Body of pancreas (tissue), 4 donors: Measurements from ENCODE around the gene CD52. TPM values are rescaled to one million over a fixed set of nuclear protein-coding genes. Genes with fewer than 3 reads are reported as not detected.

ENCODE experiments used
- ATAC-seq: fragments of 150-250 bp; one replicate; pipeline ENCODE4 v1.9.1; 2016
- DNase-seq, 4 donors: peaks; one replicate each; pipeline ENCODE4 v3.0.0-alpha.2; 2019
- H3K27ac ChIP-seq, 4 donors: fragments of 200-600 bp; sonication (generic); 1 replicate in 3 of 4; 2 replicates in 1 of 4; pipeline versions ENCODE4 v1.5.1 to v1.6.1; 2016 to 2019; ENCODE audit warnings: mild to moderate bottlenecking in 1 of 4, mixed read lengths in 1 of 4, moderate library complexity in 1 of 4
- H3K27me3 ChIP-seq, 2 donors: fragments of 200-600 bp; sonication (generic); one replicate each; pipeline ENCODE4 v1.6.0; 2016; ENCODE audit warnings: mild to moderate bottlenecking in 1 of 2
- H3K36me3 ChIP-seq, 2 donors: fragments of 200-600 bp; sonication (generic); replicated peaks in 1 of 2; 2 replicates each; pipeline ENCODE4 v1.5.1; 2016; ENCODE audit warnings: low read depth in 2 of 2; ENCODE audit not compliant: insufficient read depth in 1 of 2
- H3K4me1 ChIP-seq: fragments of 200-600 bp; sonication (generic); one replicate; pipeline ENCODE4 v1.6.0; 2016
- H3K4me3 ChIP-seq, 2 donors: fragments of 200-600 bp; sonication (generic); 1 replicate in 1 of 2; 2 replicates in 1 of 2; pipeline ENCODE4 v1.5.1; 2016 to 2019
- H3K9me3 ChIP-seq, 3 donors: fragments of 200-600 bp; sonication (generic); 1 replicate in 2 of 3; 2 replicates in 1 of 3; pipeline ENCODE4 v1.5.1; 2016
- CTCF ChIP-seq, 7 experiments: fragments of 450-650 bp in 4 of 7; fragments of 200-600 bp in 3 of 7; sonication (generic) in 3 of 7; IDR thresholded peaks; one replicate each; pipeline ENCODE4 v1.5.1; 2016 to 2019; ENCODE audit warnings: antibody characterized with exemption in 7 of 7
- POLR2A ChIP-seq, 3 donors: fragments of 450-650 bp; IDR thresholded peaks; one replicate each; pipeline ENCODE4 v1.6.1; 2016; ENCODE audit warnings: antibody characterized with exemption in 3 of 3, mild to moderate bottlenecking in 2 of 3
- WGBS, 2 donors: methylation state at CpG; one replicate each; pipeline ENCODE4 v1.1.5; 2017; 5-methylcytosine and 5-hydroxymethylcytosine counted together
- intact Hi-C: fragments of 100-400 bp; cut with DNase I; formaldehyde crosslinking; loops from one replicate; pipeline ENCODE4 v1.15.1; 2023
- total RNA-seq, 2 donors: library from RNA; depleted of rRNA; stranded (reverse); fragments of >200 nt; gene quantifications; one replicate each; pipeline ENCODE4 v1.1.0, GENCODE V29; 2016

CD52 gene
- total RNA-seq, 2 donors from 2014 or later = not detected

- DNase-seq (no peak), ATAC-seq (no peak)
- Histone ChIP-seq H3K9me3 (no peaks in the 10 kb centered on the region), H3K4me1 (peaks cover 18% of the 10 kb centered on the region), H3K27ac (no peak overlapping the region), H3K36me3 (no peaks in the 10 kb centered on the region), H3K4me3 (no peak overlapping the region), H3K27me3 (peaks cover 6 to 17% of the 10 kb centered on the region in 2 donors)
- 65 to 91% methylated on average over 3 to 5 of the region's 5 CpGs for WGBS, 2 donors
- TF ChIP-seq CTCF (IDR thresholded peaks at IDR 0.05) (no peak), POLR2A (IDR thresholded peaks at IDR 0.05) (no peak)
- intact Hi-C loops = no loop called here
Observed at GRCh38 chr1:26356106-26356505, 38.3 kb downstream of the CD52 start.

GRCh38 chr1:26357121-26357602, 39.4 kb downstream of the CD52 start:
- Histone ChIP-seq H3K4me1 (peaks cover 18% of the 10 kb centered on the region), H3K27me3 (peaks cover 6 to 17% of the 10 kb centered on the region in 2 donors), H3K9me3 (no peaks in the 10 kb centered on the region), H3K27ac (no peak overlapping the region), H3K4me3 (no peak overlapping the region), H3K36me3 (no peaks in the 10 kb centered on the region)
- ATAC-seq = no peak
- intact Hi-C loops = no loop called here
- TF ChIP-seq POLR2A (IDR thresholded peaks at IDR 0.05) (no peak), CTCF (IDR thresholded peaks at IDR 0.05) (no peak)
- 52 to 81% methylated on average over 7 to 10 of the region's 10 CpGs for WGBS, 2 donors
- no peak for DNase-seq

- peaks cover 6 to 17% of the 10 kb centered on the region in 2 donors for H3K27me3 ChIP-seq
- no peak overlapping the region for H3K27ac ChIP-seq
- 25 to 34% methylated on average over 15 of the region's 15 CpGs for WGBS, 2 donors
- no peaks in the 10 kb centered on the region for H3K9me3 ChIP-seq
- H3K4me3 ChIP-seq = no peak overlapping the region
- peaks cover 21% of the 10 kb centered on the region for H3K4me1 ChIP-seq
- TF ChIP-seq CTCF (IDR thresholded peaks at IDR 0.05) (no peak), POLR2A (IDR thresholded peaks at IDR 0.05) (no peak)
- intact Hi-C loops = no loop called here
- H3K36me3 ChIP-seq = no peaks in the 10 kb centered on the region
- DNase-seq (peak; percentile 45 to 58 (median 48)), ATAC-seq (peak; percentile 69)
Observed at GRCh38 chr1:26358411-26359384, 40.9 kb downstream of the CD52 start.

- intact Hi-C loops = no loop called here
- WGBS, 2 donors = 4 to 5% methylated on average over 21 to 52 of the region's 67 CpGs
- no peak for ATAC-seq
Observed at GRCh38 chr1:26359981-26360806, 42.4 kb downstream of the CD52 start.

More at GRCh38 chr1:26359981-26360806, 42.4 kb downstream of the CD52 start:
- peaks cover 17% of the 10 kb centered on the region for H3K4me1 ChIP-seq
- DNase-seq = peak in 3 of 4 donors; percentile 10 to 22 (median 15)
- H3K9me3 ChIP-seq = no peaks in the 10 kb centered on the region
- TF ChIP-seq CTCF (IDR thresholded peaks at IDR 0.05) (no peak), POLR2A (IDR thresholded peaks at IDR 0.05) (no peak)
- peaks cover 6 to 17% of the 10 kb centered on the region in 2 donors for H3K27me3 ChIP-seq
- H3K27ac ChIP-seq = no peak overlapping the region
- H3K36me3 ChIP-seq = no peaks in the 10 kb centered on the region
- H3K4me3 ChIP-seq = no peak overlapping the region
